HG02884 (cell line): Measurements from ENCODE around the gene HLA-B.

ENCODE experiments used
- ATAC-seq: cut with Tn5 transposase; IDR thresholded peaks from one replicate; pipeline ENCODE4 v1.9.1; 2021; ENCODE audit warnings: mild to moderate bottlenecking, moderate library complexity; ENCODE audit not compliant: unreplicated experiment

Gene HLA-B

GRCh38 chr6:31308050-31308844 is 48.7 kb downstream of the HLA-B start:
- ATAC-seq = no peak

DNA sequence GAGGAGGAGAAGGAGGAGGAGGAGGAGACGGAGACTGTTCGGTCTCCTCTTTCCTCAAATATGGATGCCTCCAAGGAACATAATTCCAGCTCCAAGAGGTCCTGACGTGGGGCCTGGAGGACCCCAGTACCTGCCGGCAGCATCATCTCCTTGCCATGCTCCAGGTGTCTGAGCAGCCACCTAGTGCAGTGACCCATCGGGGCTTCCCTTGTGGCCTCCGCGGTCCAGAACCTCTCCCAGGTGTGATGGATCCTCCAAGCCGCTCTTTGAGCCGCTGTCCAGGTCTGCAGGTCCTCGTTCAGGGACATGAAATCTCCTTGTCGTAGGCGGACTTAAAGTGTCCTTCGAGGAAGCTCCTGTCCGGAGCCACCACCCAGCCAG is 49.3 kb downstream of the HLA-B start:
- no peak for ATAC-seq

DNA sequence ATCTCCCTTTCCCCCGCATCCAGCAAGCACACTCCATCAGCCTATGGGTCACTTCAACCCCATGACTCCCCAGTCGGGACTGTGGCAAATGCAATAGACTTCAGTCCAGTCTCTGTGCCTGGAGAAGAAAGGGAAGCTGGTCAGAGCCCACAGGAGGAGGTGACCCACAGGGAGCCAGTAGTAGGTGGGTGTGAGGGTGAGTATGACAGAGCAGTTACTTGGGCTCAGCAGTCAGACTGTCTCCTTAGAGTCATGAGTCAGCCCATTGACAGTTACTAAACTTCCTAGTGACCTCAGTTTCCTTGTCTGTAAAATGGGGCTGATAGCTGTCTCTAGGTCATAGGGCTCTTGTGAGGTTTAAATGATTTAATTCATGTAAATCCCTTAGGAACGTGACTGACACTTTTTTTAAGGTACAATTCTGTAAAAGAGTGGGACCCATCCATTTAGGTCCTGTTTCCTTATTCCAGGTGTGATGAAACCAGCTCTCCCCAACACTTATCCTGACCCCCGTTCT is 51.2 kb downstream of the HLA-B start:
- no peak for ATAC-seq

GRCh38 chr6:31304683-31305082 is 52.3 kb downstream of the HLA-B start:
- ATAC-seq = no peak
